ENCODE data around the gene TNNI2.
"Not testable (repeated sequence)": the region's sequence is repeated elsewhere in the genome, so short reads cannot be mapped to it uniquely, and the experiment has no call there.

The TNNI2 gene

GRCh38 chr11:1875851-1876301 is 37.1 kb downstream of the TNNI2 start:
- DNase-seq = not testable (repeated sequence)

GRCh38 chr11:1876361-1877063 is 37.7 kb downstream of the TNNI2 start:
- no peak for DNase-seq

DNA sequence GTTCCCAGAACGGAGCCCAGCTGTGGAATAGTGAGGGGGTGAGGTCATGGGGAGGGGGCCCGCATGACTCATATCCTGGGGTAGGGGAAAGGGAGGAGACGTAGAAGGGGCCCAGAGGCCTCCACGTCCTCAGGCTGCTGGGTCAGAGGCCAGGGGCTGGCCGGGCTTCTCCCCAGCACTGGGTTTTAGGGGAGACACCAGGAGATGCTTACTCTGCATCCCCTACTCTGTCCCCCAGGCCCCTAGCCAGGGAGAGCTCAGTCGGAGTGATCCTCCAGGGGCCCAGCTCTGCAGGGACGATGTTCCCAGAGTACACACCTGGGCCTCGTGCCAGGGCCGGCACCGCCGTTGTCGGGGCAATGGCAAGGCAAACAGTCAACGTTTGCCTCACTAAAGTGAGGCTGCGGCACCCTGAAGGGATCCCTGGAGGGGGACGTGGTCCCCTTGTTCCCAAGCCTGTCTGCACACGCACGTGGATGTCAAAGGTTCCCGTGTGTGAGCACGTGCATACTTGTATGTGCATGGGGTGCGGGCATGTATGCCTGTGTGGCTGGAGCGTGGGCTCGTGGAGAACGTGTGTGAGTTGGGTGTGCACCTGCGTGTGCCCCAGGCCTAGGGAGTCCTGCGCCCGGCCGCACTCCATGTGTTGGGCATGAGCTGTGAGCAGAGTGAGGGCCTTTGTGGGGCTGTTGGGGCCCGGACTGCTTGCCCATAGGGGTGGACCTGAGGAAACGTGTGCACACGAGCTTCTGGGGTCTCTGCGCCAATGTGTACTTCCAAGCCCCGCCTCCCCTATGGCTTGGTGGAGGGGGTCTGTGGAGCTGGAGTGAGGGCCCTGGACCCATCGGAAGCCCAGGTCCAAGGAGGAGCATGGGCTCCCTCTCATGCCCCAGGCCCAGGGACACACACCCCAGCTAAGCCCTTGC is 38.7 kb downstream of the TNNI2 start:
- DNase-seq = no peak

DNA sequence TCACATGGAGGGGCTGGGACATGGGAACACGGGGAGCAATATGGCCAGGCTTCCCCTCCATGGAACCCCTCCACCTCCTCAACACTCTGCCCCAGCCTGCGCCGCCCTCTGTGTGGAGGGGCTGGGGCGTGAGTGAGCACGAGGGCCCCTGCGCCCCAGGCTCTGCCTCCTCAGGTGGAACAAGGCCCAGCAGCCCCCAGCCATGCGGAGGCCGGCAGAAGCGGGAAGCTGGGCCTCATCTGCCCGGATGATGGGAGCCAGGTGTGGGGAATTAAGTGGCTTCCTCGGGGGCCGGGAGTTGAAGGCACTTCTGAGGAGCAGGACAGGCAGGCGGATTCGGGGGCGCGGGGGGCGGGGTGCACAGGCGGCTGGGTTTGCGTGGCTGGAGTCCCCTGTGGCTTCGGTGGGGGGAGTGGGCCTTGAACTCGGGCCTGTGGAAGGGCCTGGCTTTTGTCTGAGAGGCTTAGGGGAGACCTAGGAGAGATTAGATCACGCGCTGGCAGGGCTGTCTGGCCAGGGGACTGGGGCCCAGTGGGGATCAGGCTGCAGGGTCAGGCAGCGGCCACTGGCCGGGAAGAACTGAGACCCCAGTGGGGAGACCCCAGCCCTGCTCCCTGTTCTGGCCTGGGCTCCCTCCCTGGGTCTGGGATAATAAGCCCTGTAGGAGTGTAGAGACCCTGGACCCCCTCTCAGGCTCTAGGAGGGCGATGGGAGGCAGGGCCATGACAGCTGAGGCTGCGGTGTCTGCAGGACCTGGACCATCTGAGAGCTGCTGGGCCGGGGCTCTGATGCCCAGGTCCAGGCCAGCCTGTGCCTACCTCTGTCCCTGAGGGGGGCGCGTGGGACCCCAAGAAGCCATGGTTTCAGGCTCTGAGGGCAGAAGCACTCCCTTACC is 39.6 kb downstream of the TNNI2 start:
- DNase-seq = no peak

GRCh38 chr11:1879342-1879940 is 40.7 kb downstream of the TNNI2 start:
- DNase-seq = no peak

GRCh38 chr11:1879941-1880720 is 41.4 kb downstream of the TNNI2 start:
- no peak for DNase-seq

GRCh38 chr11:1880746-1881441 is 42.1 kb downstream of the TNNI2 start:
- DNase-seq = no peak

DNA sequence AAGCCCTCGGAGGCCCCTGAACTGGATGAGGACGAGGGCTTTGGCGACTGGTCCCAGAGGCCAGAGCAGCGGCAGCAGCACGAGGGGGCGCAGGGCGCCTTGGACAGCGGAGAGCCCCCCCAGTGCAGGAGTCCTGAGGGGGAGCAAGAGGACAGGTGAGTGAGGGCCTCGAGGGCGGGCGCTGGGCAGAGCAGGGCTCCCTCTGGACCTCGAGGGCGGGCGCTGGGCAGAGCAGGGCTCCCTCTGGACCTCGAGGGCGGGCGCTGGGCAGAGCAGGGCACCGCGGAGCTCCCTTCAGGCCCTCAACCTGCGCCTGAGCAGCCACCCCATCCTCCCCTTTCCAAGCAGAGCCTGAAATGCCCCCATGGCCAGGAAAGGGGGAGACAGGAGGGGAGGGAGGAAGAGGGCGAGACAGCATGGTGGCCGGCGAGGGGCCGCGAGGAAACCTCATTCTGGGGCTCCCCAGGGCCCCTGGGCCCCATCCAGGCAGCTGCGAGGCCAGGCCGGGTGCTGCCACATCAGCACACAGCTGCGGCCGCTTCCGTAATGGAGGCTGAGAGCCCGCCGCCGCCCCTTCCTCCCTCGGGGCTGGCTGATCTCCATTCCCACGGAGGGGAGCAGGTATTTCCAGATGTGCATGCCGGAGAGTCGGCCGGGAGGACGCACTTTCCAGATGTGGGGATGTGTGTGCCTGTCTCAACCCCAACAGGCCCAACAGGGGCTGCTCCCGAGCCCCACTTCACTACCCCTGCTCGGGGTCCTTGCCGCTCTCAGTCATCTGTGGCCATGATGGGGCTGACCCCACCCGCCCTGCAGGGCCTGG is 42.9 kb downstream of the TNNI2 start:
- DNase-seq = no peak

GRCh38 chr11:1882265-1883238 is 43.8 kb downstream of the TNNI2 start:
- DNase-seq = peak; percentile 74 to 75

DNA sequence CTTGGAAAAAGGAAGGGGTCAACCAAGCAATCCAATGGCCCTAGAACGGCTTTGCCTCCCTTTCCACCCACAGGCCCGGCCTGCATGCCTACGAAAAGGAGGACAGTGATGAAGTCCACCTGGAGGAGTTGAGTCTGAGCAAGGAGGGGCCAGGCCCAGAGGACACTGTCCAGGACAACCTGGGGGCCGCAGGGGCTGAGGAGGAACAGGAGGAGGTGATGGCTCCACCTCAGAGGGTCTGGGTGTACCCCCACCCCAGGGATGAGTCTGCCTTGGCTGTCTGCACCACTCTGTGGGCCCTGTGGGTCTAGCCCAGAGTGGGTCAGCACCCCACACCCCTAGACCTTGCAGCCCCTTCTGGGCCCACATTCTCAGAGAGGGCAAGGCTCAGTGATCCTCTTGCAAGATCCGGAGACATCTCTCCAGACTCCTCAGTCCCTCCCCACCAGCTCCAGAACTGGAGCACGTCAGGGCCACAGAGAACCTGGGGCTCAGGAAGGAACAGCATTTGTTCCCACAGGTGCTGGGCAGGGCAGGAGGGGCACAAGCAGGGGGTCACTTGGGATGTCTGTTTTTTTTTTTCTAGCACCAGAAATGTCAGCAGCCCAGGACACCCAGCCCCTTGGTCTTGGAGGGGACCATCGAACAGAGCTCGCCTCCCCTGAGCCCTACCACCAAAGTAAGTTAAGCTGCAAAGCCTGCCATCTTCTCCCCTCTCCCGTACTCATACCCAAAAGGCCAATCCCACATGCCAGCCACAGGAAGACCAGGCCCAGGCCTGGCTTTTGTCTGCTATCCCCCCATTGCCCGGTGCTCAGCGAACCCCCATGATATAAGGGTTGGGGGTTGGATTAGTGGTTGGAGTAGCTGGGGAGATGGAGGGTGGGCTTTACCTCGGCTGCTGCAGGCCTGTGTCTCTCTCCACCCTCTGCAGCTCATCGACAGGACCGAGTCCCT is 44.8 kb downstream of the TNNI2 start:
- no peak for DNase-seq

DNA sequence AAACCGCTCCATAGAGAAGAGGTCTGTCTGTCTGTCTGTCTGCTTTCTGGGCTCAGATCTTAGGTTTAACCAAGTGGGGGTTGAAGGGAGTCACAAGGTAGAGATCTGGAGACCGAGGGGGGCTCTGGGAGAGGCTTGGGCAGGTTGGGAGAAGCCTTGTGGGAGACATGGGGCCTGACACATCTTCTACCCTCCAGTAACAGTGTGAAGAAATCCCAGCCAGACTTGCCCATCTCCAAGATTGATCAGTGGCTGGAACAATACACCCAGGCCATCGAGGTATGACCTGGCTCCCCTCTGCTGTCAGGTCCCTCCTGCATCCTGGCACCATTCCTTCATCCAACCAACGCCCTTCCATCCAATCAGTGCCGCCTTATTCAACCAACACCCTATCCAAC is 45.5 kb downstream of the TNNI2 start:
- no peak for DNase-seq

DNA sequence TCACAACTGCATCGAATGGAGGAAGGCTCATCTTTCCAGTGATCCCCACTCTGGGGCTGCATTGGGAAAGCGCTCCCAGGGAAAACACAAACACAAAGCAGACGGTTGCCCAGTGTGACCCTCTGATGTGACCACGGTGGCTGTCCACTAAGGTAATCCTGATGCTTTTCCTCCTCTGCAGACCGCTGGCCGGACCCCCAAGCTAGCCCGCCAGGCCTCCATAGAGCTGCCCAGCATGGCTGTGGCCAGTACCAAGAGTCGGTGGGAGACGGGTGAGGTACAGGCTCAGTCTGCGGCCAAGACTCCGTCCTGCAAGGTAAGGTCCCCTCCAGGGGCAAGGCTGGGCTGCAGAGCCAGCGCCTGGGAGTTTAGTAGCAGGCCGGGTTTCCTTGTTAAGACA is 47.8 kb downstream of the TNNI2 start:
- DNase-seq = not testable (repeated sequence)

- no peak for DNase-seq
These were observed 48.9 kb downstream of the TNNI2 start for GRCh38 chr11:1887451-1888346.

DNA sequence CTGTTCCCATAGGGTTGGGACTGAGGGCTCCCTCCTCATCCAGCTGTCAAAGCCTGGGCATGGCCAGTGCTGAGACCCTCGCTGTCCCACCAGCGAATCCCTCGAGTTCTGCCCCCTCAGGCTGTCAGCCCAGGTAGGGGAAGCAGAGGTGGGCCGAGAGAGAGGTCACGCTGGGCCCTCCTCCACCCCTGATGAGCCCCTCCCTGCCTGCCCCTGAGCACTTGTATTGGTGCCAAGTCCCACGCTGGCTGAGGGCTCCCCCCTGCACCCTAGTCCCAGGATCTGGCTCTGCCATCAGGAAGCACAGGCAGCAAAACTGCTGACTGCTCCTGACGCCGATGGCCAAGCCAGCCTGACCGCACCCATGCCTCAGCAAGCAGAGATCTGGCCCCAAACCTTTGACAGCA is 49.6 kb downstream of the TNNI2 start:
- no peak for DNase-seq

DNA sequence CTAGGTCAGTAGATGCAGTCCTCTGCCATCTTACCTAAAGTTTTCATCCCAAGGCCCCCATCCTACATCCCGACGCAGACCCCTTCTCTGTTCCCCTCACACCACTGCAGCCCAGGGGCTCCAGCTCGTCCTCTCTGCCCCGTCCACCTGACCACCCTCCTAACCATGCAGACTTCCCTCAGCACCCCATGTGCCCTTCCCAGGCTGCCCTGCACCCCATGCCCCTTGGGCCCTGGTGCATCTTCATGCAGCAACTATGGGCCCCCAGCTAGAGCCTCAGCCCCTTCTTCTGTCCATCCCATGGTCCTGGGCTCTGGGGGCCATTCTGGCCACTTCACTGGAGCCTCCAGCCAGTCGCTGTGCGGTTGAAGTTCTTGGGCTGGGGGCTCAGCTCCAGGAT is 50.0 kb downstream of the TNNI2 start:
- no peak for DNase-seq

DNA sequence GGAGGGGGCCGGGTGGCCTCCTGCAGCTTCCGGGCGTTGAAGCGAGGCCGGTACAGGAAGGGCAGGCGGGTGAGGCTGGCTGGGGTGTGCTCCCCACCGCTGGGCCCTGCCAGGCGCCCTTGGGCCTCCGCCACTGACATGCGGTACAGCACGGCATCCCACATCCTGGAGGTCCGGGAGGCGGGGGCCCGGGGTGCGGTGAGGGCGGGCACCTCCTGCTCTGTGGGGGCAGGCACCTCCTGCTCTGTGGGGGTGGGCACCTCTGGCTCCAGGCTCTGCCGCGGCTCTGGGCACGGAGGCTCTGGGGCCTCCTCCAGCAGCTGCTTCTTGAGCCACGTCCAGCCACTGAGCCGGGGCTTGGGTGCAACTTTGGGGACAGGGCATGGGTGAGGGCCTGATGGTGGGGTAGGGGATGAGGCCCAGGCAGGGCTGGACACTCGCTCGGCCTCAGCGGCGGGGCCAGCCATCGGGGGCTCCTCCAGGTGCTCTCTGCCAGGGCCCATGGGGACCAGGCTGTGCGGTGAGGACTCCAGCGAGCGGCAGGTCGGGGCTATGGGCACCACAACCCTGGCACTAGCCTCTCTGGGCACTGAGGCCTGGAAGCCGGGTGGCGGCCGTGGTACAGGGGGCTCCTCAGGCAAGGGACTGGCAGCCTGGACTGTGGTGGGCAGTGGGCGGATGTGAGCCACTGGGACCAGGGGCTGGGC is 50.6 kb downstream of the TNNI2 start:
- peak; percentile 60 to 73 for DNase-seq
